ENCODE data around the gene BRI3. TPM values are rescaled to one million over a fixed set of nuclear protein-coding genes. Genes with fewer than 3 reads are reported as not detected.

BRI3 gene, protein sequence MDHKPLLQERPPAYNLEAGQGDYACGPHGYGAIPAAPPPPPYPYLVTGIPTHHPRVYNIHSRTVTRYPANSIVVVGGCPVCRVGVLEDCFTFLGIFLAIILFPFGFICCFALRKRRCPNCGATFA
- polyA plus RNA-seq (2013, experiment 1 of 2; ENCODE audit: insufficient read length), result 101 TPM
- 104 TPM for polyA plus RNA-seq (2013, experiment 2 of 2; ENCODE audit: insufficient read length)

- DNase-seq, result peak; percentile 90
Observed at GRCh38 chr7:98280791-98281756, at the start of gene BRI3. Gene BRI3 (plus strand): TSS chr7:98281686. CDS start chr7:98281796, 110 bp downstream.

DNA sequence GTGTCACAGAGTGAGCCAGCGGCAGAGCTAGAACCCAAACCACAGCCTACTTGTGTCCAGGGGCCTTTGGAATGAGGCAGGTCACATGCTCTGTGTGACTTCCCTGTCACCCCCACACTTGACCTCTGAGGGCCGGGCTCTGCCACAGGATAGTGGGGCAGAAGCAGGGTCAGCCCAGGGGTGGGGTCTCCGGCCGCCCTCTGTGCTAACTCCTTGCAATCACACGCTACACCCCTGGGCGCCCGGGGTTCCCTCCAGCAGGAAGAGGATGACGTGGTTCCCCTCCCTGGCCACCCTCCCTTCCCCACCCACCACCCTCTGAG lies 49.3 kb upstream of the BRI3 start:
- DNase-seq, result no peak

DNA sequence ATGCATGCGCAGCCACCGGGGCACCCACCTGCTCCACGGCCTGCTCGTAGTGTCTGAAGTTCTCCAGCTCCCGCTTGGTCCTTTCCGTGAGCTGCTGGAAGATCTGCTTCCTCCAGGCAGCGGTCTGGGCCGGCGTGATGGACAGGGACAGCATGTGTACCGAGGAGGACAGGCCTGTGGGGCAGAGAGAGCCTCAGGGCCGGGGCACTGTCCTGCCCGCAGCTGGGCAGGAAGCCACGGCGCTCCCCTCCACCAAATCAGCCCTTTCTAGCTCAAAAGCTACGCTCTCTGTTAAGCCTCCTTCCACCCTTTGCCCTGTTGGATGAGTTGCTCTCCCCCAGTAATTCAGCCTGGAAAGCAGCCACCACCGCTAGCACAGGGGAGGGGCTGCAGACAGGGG lies 48.7 kb upstream of the BRI3 start:
- DNase-seq, result no peak

DNA sequence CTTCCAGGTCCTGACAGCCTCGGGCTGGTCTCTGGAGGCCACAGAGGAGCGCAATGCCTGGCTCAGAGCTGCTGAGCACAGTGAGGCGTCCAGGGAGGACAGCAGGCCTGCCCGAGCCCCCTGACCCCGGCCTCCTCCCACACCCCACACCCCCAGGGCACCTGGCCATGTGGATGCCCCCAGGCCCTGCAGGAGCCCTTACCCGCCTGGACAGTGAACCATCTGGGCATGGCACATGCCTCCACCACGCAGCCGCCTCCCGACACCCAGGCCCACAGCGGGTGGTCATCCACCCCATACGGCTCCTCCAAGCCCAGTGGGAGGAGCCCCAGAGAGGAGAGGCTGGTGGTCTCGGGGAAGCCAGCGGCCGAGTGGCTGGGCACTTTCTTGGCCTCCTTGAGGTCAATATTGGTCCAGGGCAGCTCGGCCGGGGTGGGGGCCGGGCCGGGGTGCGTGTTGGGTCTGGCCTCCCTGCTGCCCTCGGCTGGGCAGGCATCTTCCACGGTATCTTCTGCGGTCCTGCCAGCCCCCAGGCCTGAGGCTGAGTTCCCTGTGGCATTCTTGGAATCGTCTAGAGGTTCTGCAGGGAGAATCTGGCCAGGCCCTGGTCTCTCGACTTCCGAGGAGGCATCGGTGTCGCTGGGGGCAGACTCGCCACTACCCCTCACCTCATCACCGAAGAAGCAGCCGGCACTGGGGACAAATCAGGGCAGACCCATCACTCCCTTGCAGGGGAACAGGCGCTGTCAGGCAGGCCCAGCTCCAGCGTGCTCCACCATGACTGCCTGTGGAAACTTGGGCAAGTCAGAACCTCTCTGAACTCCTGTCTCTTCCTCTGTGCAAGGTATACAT lies 48.0 kb upstream of the BRI3 start:
- DNase-seq, result no peak

- no peak for DNase-seq
Observed at GRCh38 chr7:98234429-98235147, 46.9 kb upstream of the BRI3 start.

DNA sequence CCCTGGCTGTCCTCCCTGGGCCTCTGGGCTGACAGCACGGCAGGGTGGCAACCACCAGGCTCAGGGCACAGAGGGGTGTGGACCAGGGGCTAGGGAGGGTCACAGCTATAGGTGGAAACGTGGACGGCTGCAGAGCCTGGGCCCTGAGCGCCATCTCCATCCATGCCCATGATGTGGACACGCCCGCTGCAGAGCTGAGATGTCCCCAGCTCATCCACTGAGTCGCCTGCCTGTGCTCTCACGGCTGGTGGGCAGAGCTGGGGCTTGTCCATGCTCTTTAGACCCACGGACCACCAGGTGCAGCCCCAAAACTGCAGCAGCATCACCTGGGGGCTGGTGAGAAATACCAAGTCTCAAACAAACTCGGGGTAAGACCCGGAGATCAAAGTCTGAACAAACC lies 45.6 kb upstream of the BRI3 start:
- DNase-seq, result no peak

- DNase-seq, result no peak
Observed at GRCh38 chr7:98236355-98237185, 44.9 kb upstream of the BRI3 start.

DNA sequence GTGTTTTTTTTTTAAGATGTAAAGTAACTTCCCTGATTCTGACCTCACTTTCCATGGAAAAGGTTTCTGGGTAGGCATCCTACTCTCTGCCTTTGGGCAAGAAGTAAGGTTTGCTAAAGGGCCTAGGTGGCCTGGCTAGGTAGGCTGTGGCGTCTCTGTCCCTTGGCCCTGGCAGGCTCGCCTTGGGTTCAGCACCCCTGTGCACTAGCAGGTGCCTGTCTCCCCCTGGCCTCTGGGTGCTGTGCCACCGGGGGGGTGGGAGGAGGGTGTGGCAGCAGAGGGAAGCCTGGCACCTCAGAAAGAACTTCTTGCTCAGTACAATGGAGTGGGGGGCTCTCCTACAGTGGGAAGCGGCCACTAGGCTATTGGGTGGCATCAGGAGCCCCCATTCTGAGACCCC lies 43.4 kb upstream of the BRI3 start:
- DNase-seq, result no peak

- peak; percentile 37 for DNase-seq
Observed at GRCh38 chr7:98238976-98239375, 42.5 kb upstream of the BRI3 start.

- no peak for DNase-seq
Observed at GRCh38 chr7:98240961-98241673, 40.4 kb upstream of the BRI3 start.

DNA sequence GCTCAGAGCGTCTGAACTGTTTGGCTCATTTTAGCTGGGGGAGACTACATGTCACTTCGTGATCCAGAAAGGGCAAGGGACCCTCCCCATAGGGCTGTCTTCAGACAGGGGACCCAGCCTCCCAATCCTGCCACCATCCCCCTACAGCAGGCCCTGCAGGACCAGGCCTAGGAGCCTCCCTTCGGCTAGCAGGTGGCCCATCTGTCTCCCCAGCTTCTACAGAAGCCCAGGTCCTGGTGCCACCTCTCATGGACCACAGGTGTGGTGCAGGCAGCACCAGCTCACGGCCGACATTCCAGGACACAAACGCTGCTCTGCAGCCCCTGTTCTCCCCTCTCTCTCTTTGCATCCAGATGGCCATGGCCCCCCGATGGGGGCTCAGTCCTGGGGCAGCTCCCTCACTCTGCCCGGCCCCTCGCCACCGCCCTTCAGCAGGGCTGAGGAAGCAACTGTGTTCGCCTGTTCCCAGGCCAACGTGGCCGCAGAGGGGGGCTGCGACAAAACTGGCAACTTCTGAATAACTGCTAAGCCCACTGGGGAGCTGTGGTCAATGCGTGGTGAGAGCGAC lies 39.7 kb upstream of the BRI3 start:
- no peak for DNase-seq

DNA sequence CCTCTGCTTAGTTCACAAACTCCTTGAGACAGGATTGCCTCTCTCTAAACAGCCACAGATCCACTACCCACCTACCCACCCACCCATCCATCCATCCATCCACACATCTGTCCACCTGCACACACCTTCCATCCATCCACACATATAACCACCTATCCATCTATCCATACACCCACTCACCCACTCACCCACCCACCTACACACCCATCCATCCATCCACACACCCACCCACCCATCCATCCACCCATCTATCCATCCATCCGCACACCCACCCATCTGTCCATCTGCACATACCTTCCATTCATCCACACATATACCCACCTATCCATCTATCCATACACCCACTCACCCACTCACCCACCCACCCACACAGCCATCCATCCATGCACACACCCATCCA lies 39.1 kb upstream of the BRI3 start:
- no peak for DNase-seq

GRCh38 chr7:98242934-98243333 lies 38.6 kb upstream of the BRI3 start:
- no peak for DNase-seq

- DNase-seq, result no peak
Observed at GRCh38 chr7:98244871-98245270, 36.6 kb upstream of the BRI3 start.

GRCh38 chr7:98248156-98248555 lies 33.3 kb upstream of the BRI3 start:
- no peak for DNase-seq

GRCh38 chr7:98249106-98249505 lies 32.4 kb upstream of the BRI3 start:
- DNase-seq, result no peak

DNA sequence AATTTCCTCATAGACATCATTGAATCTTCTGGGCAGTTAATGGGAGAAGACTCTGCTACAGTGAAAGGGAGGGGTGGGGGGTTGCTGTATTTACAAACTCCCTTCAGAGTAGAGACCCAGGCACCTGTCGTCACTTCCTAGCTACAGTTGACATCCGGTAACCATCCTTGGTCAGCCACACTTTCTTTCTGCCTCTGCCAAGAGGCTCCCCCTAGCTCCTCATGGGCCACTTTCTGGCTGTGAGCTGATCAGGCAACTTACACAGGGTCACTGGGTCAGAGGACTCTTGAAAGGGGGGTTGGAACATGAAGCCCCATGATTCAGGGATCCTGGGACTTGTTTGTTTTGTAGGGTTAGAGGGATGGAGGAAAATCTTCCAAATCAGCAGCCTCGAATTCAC lies 30.7 kb upstream of the BRI3 start:
- no peak for DNase-seq

DNA sequence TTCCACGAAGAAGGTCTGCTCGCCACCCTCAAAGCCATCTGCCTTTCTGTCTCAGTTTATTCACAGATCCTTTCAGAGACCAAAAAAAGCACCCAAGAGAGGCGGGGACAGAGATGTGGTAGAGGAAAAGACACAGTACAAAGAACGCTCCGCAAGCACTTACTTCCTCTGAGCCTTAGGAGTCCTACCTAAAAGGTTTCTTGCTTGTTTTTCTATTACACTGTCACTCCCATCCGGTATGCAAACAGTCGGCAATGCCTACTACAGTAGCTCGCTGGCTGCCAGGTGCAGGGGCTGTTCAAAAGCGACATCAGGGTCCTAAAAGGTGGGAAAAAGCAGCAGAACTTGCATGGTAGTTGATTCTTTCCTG lies 30.3 kb upstream of the BRI3 start:
- no peak for DNase-seq

GRCh38 chr7:98251601-98252424 lies 29.7 kb upstream of the BRI3 start, which contains the start of gene TECPR1:
Gene TECPR1 (minus strand): TSS chr7:98252232. CDS start chr7:98246146, 6,086 bp downstream.
- peak; percentile 83 for DNase-seq
